Uterus (tissue), 2 donors: ENCODE results near the gene NCDN.

Experiments
- POLR2A ChIP-seq, 2 donors: fragments of 450-650 bp; IDR thresholded peaks; one replicate each; pipeline ENCODE4 v1.6.1; 2016; ENCODE audit warnings: antibody characterized with exemption in 2 of 2, mild to moderate bottlenecking in 1 of 2, moderate library complexity in 1 of 2
- TF ChIP-seq, protein P1 (sequence below), 4 experiments: fragments of 200-600 bp in 2 of 4; fragments of 450-650 bp in 2 of 4; sonication (generic) in 2 of 4; IDR thresholded peaks; one replicate each; pipeline ENCODE4 v1.5.1; 2016 to 2019; ENCODE audit warnings: antibody characterized with exemption in 4 of 4, mild to moderate bottlenecking in 2 of 4, moderate library complexity in 1 of 4

DNA sequence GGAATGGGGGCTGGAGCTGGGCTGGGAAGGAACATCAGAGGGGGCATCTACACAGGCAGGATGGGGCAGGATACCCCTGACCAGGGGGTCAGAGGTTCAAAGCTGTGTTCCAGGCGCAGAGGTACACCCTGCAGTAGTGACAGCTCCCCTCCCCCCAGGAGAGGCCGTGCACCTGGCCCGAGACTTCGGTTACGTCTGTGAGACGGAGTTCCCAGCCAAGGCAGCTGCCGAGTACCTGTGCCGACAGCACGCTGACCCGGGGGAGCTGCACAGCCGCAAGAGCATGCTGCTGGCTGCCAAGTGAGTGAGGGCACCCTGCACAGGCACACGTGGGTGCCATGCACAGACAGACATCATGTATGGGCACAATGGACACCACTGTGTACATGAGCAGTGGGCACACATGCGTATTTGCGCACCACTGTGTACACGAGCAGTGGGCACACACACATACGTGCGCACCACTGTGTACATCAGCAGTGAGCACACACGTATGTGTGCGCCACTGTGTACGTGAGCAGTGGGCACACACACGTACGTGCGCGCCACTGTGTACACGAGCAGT lies 33.0 kb downstream of the NCDN start:
- TF ChIP-seq POLR2A (IDR thresholded peaks at IDR 0.05), result no peak
- TF ChIP-seq, protein P1, sequence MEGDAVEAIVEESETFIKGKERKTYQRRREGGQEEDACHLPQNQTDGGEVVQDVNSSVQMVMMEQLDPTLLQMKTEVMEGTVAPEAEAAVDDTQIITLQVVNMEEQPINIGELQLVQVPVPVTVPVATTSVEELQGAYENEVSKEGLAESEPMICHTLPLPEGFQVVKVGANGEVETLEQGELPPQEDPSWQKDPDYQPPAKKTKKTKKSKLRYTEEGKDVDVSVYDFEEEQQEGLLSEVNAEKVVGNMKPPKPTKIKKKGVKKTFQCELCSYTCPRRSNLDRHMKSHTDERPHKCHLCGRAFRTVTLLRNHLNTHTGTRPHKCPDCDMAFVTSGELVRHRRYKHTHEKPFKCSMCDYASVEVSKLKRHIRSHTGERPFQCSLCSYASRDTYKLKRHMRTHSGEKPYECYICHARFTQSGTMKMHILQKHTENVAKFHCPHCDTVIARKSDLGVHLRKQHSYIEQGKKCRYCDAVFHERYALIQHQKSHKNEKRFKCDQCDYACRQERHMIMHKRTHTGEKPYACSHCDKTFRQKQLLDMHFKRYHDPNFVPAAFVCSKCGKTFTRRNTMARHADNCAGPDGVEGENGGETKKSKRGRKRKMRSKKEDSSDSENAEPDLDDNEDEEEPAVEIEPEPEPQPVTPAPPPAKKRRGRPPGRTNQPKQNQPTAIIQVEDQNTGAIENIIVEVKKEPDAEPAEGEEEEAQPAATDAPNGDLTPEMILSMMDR (IDR thresholded peaks at IDR 0.05), result no peak
